Measurements from ENCODE around the gene LSMEM2. TPM values are rescaled to one million over a fixed set of nuclear protein-coding genes. Genes with fewer than 3 reads are reported as not detected.
A peak's percentile ranks its signal among the peaks of the same experiment; 100 is the strongest.
"Not testable (repeated sequence)": the region's sequence is repeated elsewhere in the genome, so short reads cannot be mapped to it uniquely, and the experiment has no call there.

The LSMEM2 gene
- total RNA-seq, 2 experiments from 2014 or later = not detected

DNA sequence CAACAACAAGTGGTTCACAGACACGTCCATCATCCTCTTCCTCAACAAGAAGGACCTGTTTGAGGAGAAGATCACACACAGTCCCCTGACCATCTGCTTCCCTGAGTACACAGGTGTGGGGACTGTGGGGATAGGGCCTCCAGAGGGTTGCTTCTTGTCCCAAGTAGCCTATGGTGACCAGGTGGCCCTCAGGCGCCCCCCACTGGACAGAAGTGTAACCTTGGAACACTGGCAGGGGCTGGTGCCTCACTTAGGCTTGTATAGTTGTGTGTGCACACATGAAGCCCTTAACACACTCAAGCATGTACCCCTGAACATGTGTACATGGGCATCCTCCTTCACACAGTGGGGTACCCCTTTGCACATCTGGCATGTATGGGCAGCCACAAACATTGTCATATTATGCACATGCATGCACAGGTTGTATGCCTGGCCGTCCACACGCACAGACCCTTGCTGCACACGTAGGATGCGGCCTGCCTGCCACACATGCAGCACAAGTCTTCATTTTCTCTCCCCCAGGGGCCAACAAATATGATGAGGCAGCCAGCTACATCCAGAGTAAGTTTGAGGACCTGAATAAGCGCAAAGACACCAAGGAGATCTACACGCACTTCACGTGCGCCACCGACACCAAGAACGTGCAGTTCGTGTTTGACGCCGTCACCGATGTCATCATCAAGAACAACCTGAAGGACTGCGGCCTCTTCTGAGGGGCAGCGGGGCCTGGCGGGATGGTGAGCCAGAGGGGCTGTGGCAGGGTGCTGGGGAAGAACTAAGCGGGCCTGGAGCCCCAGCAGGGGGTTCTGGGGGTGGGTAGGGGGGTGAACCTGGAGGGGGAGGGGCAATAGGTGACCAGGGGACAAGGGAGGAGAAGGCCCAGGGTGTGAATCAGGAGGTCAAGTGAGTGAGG is 21.7 kb upstream of the LSMEM2 start:
- Mint-ChIP-seq H3K4me1 (peaks cover 7% of the 10 kb centered on the region), H3K36me3 (peaks cover 18% of the 10 kb centered on the region), H3K4me3 (no peak overlapping the region), H3K27me3 (no peaks in the 10 kb centered on the region), H3K9me3 (no peaks in the 10 kb centered on the region), H3K27ac (no peak overlapping the region)
- DNase-seq = peak; percentile 37

DNA sequence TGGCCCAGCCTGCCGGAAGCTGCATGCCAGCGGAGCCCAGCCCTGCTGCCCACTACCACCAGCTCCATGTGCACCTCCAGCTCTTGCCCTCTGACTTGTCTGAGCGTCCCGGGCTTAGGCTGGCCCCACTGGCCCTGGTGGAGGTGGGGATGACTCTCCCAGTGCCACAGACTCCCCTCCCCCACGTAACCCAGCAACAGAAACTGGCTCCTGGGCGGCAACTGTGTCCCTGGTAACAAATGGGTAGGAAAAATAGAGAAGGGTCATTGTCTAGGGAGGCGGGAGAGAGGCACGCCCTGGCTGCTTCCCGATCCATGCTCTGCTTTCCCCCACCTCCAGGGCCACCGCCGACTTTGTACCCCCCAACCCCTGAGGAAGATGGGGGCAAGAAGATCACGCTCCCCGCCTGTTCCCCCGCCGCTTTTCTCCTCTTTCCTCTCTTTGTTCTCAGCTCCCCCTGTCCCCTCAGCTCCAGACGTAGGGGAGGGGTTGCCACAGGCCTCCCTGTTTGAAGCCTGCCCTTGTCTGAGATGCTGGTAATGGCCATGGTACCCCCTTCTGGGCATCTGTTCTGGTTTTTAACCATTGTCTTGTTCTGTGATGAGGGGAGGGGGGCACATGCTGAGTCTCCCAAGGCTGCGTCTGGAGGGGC is 20.7 kb upstream of the LSMEM2 start:
- no peak for DNase-seq
- no peaks in the 10 kb centered on the region for H3K27me3 Mint-ChIP-seq
- peaks cover 18% of the 10 kb centered on the region for H3K36me3 Mint-ChIP-seq
- no peak overlapping the region for H3K4me3 Mint-ChIP-seq
- H3K4me1 Mint-ChIP-seq = peaks cover 7% of the 10 kb centered on the region
- peak overlapping the region; percentile 42 for H3K27ac Mint-ChIP-seq
- no peaks in the 10 kb centered on the region for H3K9me3 Mint-ChIP-seq

DNA sequence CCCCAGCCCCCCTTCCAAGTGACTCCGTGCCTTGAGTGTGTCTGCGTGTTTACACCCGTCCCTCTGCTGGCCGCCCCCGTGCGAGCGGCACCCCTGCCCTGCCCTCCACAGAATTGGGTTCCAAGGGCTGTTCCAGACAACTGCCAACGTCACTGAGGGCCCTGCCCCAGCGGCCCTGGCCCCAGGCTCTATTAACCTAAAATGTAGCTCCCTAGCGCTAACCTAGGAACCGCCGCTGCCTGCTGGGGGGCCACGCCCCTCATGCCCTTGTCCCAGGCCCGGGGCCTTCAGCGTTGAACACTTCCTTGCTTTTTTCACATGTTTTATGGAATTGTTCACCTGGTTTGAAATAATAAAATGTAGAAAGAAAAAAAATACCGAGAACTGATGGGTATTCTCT is 19.9 kb upstream of the LSMEM2 start:
- Mint-ChIP-seq H3K9me3 (no peaks in the 10 kb centered on the region), H3K4me3 (no peak overlapping the region), H3K36me3 (peaks cover 16% of the 10 kb centered on the region), H3K27me3 (no peaks in the 10 kb centered on the region), H3K4me1 (peaks cover 3% of the 10 kb centered on the region), H3K27ac (no peak overlapping the region)
- DNase-seq = no peak

DNA sequence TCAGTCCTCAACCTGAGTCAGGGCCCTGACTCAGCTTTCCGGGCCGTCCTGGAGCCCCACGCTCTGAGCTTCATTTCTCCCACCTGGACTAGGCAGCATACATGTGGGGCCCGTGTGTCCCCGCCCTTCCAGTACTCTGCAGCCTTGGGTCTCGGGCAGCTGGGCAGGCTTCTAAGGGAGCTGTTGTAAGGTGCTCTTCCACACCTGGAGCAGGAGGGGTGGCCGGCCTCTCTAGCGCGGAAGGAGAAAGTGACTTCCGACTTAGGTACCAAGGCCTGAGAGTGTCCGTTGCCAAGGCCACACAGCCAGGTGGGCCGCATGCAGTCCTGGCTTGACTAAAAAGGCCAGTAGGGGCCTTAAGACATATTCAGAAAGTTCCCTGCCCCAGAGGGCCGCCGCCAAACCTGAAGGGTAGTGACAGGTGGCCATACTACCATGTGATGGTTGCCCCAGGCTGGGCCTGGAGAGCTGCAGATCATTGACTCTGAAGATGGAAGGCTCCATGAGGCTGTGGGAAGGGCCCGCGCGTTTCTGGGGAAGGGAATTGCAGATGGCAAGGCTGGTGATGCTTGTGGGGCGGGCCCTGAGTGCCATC is 19.4 kb upstream of the LSMEM2 start:
- no peaks in the 10 kb centered on the region for H3K27me3 Mint-ChIP-seq
- peak overlapping the region; percentile 76 for H3K4me3 Mint-ChIP-seq
- peaks cover 16% of the 10 kb centered on the region for H3K36me3 Mint-ChIP-seq
- DNase-seq = no peak
- no peaks in the 10 kb centered on the region for H3K9me3 Mint-ChIP-seq
- H3K4me1 Mint-ChIP-seq = peaks cover 3% of the 10 kb centered on the region
- H3K27ac Mint-ChIP-seq = peak overlapping the region; percentile 81

GRCh38 chr3:50260027-50260941 is 18.6 kb upstream of the LSMEM2 start:
- Mint-ChIP-seq H3K27ac (peak overlapping the region; percentile 81), H3K9me3 (no peaks in the 10 kb centered on the region), H3K36me3 (peaks cover 16% of the 10 kb centered on the region), H3K27me3 (no peaks in the 10 kb centered on the region), H3K4me1 (peaks cover 3% of the 10 kb centered on the region), H3K4me3 (peak overlapping the region; percentile 76)
- DNase-seq = peak; percentile 92

DNA sequence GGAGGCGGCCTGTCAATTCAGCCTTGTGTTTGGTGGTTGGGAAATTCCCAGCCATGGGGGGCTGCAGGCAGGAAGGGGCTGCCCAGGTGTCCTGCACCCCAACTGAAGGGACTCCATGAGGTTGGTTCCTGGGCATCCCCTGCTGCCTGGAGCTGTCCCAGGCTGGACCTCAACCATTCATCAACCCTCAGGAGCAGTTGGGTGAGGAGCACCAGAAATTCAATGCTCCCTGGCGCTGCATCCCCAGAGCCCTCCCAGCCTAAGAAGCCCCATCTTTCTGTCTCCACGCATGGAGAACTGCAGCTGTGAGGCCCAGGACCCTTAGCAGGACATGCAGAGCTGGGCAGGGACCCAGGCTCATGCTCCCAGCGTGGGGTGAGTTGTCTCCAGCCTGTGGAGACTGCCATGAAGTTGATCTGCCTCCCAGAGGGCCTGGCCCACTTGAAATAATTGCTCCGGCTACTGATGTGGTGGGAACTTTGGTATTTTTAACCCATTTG is 17.9 kb upstream of the LSMEM2 start:
- Mint-ChIP-seq H3K4me1 (peaks cover 3% of the 10 kb centered on the region), H3K27me3 (peaks cover 4% of the 10 kb centered on the region), H3K27ac (no peak overlapping the region), H3K4me3 (peak overlapping the region; percentile 66), H3K36me3 (peaks cover 16% of the 10 kb centered on the region), H3K9me3 (no peaks in the 10 kb centered on the region)
- no peak for DNase-seq

DNA sequence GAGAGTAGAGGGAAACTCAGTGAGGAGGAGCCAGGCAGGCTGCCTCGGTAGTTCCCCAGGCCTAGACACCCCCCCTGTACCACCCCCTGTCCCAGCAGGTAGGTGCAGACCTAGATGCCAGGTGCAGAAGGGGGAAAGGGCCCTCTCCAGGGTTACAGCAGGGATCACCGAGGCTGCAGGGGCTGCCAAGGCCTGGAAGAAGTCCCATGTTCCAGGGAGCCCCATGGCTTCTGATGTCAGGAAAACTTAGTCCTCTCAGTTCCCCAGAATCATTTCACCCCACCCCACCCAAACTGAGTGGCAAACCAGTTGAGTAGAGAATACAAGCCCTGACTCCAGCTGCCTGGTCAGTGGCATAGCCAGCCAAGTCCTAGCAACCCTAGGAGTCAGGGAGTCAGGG is 17.4 kb upstream of the LSMEM2 start:
- Mint-ChIP-seq H3K9me3 (no peaks in the 10 kb centered on the region), H3K36me3 (peaks cover 15% of the 10 kb centered on the region), H3K27me3 (peaks cover 5% of the 10 kb centered on the region), H3K4me3 (no peak overlapping the region), H3K27ac (no peak overlapping the region), H3K4me1 (peaks cover 3% of the 10 kb centered on the region)
- DNase-seq = no peak

- not testable (repeated sequence) for H3K9me3 Mint-ChIP-seq, H3K36me3 Mint-ChIP-seq, H3K4me1 Mint-ChIP-seq, DNase-seq, H3K27ac Mint-ChIP-seq, H3K4me3 Mint-ChIP-seq
- H3K27me3 Mint-ChIP-seq = peaks cover 11% of the 10 kb centered on the region
Observed at GRCh38 chr3:50262200-50262599, 16.7 kb upstream of the LSMEM2 start.

DNA sequence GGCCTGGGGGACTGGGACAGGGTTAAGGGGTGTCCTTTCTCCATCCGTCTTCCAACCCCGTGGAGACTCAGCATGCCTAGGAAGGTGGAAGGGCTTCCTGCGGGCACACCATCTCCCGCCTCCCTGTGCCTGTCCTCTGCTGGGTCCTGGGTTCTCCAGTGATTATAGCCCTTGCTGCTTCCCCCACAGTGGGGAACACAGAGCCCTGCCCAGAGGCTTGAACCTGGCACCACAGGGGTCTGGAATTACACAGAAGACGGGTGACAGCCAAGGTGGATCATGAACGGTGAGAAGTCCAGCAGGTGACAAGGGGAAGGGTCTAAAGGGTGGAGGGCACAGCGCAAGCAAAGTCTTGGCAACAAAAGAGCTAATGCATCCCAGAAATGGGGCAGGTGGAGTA is 16.1 kb upstream of the LSMEM2 start:
- H3K27ac Mint-ChIP-seq = no peak overlapping the region

GRCh38 chr3:50263478-50264382 is 15.2 kb upstream of the LSMEM2 start:
- no peak for DNase-seq
- Mint-ChIP-seq H3K9me3 (no peaks in the 10 kb centered on the region), H3K4me1 (peaks cover 3% of the 10 kb centered on the region), H3K4me3 (no peak overlapping the region), H3K27ac (no peak overlapping the region), H3K36me3 (no peaks in the 10 kb centered on the region), H3K27me3 (peaks cover 20% of the 10 kb centered on the region)

More for the DNA sequence above, 16.1 kb upstream of the LSMEM2 start:
- Mint-ChIP-seq H3K9me3 (no peaks in the 10 kb centered on the region), H3K36me3 (peaks cover 4% of the 10 kb centered on the region), H3K4me1 (peaks cover 3% of the 10 kb centered on the region), H3K27me3 (peaks cover 14% of the 10 kb centered on the region), H3K4me3 (no peak overlapping the region)
- no peak for DNase-seq

DNA sequence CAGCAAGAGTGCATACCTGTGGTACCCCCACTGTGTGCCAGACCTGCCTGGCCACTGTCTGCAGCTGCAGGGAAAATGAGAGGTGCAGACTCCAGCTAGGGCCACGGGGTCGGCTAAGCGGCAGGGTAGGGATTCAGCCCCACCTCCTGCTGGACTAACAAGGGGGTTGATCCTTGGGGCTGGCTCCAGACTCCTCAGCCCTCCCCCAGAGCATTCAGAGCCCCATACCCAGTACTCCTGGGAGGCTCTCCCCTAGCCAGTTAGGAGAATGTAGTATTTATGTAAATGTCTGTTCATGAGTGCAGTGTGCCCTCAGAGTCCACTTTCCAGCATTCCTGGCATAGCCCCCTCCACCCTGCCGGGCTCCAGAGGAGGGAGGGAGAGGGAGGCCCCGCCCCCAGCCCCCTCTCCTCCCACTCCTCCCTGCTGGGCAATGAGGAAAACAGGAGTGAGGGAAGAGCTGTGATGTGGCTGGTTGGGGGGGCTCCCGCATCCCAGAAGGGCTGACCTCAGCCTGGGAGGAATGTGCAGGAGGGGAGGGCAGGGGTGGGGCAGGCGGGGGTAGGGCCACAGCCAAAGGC is 14.4 kb upstream of the LSMEM2 start:
- no peak for DNase-seq
- peaks cover 20% of the 10 kb centered on the region for H3K27me3 Mint-ChIP-seq
- no peak overlapping the region for H3K4me3 Mint-ChIP-seq
- no peaks in the 10 kb centered on the region for H3K36me3 Mint-ChIP-seq
- H3K27ac Mint-ChIP-seq = no peak overlapping the region
- H3K9me3 Mint-ChIP-seq = no peaks in the 10 kb centered on the region
- peaks cover 3% of the 10 kb centered on the region for H3K4me1 Mint-ChIP-seq

DNA sequence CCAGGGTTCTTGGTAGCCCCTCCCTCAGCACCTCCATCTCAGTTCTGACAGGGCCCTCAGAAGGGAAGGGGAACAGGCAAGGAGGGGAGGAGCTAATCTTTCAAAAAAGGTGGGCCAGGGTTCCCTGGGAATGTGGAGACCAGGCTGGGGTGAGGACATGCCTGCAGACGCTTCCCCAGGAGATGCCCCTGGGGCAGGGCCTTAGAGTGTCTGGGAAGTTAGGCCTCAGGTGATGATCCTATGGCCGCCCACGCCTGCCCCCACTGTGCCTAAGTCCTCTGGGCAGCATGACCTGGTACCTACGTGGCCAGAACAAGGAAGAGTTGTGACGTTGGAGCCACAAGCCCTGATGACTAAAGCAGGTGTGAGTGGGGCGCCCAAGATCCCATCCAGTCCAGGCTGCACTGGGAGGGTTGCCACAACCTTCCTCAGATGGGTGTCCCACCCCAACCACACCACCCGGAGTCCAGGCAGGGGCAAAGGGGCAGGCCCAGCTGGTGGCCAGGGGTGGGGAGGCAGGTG is 13.9 kb upstream of the LSMEM2 start:
- H3K27ac Mint-ChIP-seq = no peak overlapping the region
- peaks cover 20% of the 10 kb centered on the region for H3K27me3 Mint-ChIP-seq
- H3K4me3 Mint-ChIP-seq = no peak overlapping the region
- H3K9me3 Mint-ChIP-seq = no peaks in the 10 kb centered on the region
- H3K36me3 Mint-ChIP-seq = no peaks in the 10 kb centered on the region
- no peaks in the 10 kb centered on the region for H3K4me1 Mint-ChIP-seq
- DNase-seq = no peak

GRCh38 chr3:50265571-50265970 is 13.3 kb upstream of the LSMEM2 start:
- H3K4me1 Mint-ChIP-seq = no peaks in the 10 kb centered on the region
- H3K9me3 Mint-ChIP-seq = no peaks in the 10 kb centered on the region
- no peak overlapping the region for H3K27ac Mint-ChIP-seq
- peaks cover 20% of the 10 kb centered on the region for H3K27me3 Mint-ChIP-seq
- no peaks in the 10 kb centered on the region for H3K36me3 Mint-ChIP-seq
- no peak for DNase-seq
- H3K4me3 Mint-ChIP-seq = no peak overlapping the region
